Stimulated activated effector memory CD8-positive, alpha-beta T cell treated with anti-CD3 and anti-CD28 coated beads, Interleukin-12 subunit alpha, Interleukin-12 subunit beta, amount 100 ng/mL, for 72 hours (primary cell): ENCODE measurements around the gene C17orf50.

Experiments
- ATAC-seq: fragments of 150-1000 bp; cut with Tn5 transposase; 2 replicates; pipeline ENCODE4 v1.10.0; 2021
- DNase-seq, 2 donors: peaks; one replicate each; pipeline ENCODE4 v3.0.0; 2021 to 2022; ENCODE audit warnings: low spot score in 2 of 2
- H3K27ac Mint-ChIP-seq: one replicate; pipeline ENCODE4 v1.8.0; 2022; ENCODE audit warnings: mild to moderate bottlenecking, mixed read lengths
- H3K36me3 Mint-ChIP-seq: one replicate; pipeline ENCODE4 v1.8.0; 2022; ENCODE audit warnings: mild to moderate bottlenecking, mixed read lengths
- H3K4me1 Mint-ChIP-seq: one replicate; pipeline ENCODE4 v1.8.0; 2022; ENCODE audit warnings: mixed read lengths
- H3K4me3 Mint-ChIP-seq: one replicate; pipeline ENCODE4 v1.8.0; 2022; ENCODE audit warnings: mild to moderate bottlenecking, mixed read lengths
- H3K9me3 Mint-ChIP-seq: one replicate; pipeline ENCODE4 v1.8.0; 2022; ENCODE audit warnings: mixed read lengths

The C17orf50 gene

GRCh38 chr17:35778641-35779196, 18.0 kb downstream of the C17orf50 start:
- Mint-ChIP-seq H3K4me1 (no peaks in the 10 kb centered on the region), H3K4me3 (no peak overlapping the region), H3K36me3 (no peaks in the 10 kb centered on the region), H3K27ac (no peak overlapping the region), H3K9me3 (no peaks in the 10 kb centered on the region)
- no peak for ATAC-seq
- DNase-seq, result no peak

DNA sequence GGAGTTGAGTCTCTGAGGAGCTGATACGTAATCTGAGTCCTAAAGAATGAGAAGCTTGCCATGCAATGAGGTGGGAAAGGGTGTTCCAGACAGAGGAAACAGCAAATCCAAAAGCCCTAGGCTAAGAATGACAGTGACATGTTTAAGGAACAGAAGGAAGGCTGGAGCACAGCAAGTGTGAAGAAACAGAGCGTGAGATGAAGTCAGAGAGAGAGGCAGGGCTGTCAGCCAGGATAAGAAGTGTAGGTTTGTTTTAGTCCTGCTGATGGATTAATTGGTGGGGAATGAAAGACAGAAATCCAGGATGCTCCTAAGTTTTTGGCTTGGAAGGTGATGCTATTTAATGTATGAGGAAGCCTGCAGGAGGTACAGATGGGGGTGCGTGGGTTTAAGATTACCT, 20.3 kb downstream of the C17orf50 start:
- Mint-ChIP-seq H3K4me3 (no peak overlapping the region), H3K27ac (no peak overlapping the region), H3K36me3 (no peaks in the 10 kb centered on the region), H3K4me1 (no peaks in the 10 kb centered on the region), H3K9me3 (no peaks in the 10 kb centered on the region)
- DNase-seq (no peak), ATAC-seq (no peak)

DNA sequence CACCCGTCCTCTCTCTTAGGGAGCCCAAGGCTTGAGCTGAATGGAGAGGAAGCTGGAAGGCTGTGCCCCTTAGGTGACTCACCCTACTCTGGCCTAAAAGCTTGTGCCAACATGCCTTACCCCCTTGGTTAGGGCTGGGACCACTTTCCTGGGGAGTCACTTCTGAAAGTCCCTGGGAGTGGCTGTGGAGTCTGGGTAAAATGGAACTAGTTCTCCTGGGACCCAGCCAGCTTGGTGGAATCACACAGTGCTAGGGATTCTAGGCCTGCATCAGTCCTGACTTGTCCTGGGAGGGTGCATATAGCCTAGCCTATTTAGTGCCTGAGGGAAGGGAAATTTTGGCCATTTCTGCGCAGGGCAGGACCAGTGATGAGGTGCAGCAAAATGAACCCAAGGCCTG, 24.2 kb downstream of the C17orf50 start:
- no peaks in the 10 kb centered on the region for H3K36me3 Mint-ChIP-seq
- no peak overlapping the region for H3K4me3 Mint-ChIP-seq
- DNase-seq (no peak), ATAC-seq (no peak)
- H3K4me1 Mint-ChIP-seq, result no peaks in the 10 kb centered on the region
- H3K9me3 Mint-ChIP-seq, result no peaks in the 10 kb centered on the region
- no peak overlapping the region for H3K27ac Mint-ChIP-seq

GRCh38 chr17:35786941-35787432, 26.3 kb downstream of the C17orf50 start:
- DNase-seq (no peak), ATAC-seq (no peak)
- no peaks in the 10 kb centered on the region for H3K9me3 Mint-ChIP-seq
- no peak overlapping the region for H3K4me3 Mint-ChIP-seq
- no peak overlapping the region for H3K27ac Mint-ChIP-seq
- H3K4me1 Mint-ChIP-seq, result no peaks in the 10 kb centered on the region
- no peaks in the 10 kb centered on the region for H3K36me3 Mint-ChIP-seq

- DNase-seq (no peak), ATAC-seq (peak; percentile 63)
- Mint-ChIP-seq H3K27ac (no peak overlapping the region), H3K4me1 (no peaks in the 10 kb centered on the region), H3K9me3 (no peaks in the 10 kb centered on the region), H3K36me3 (no peaks in the 10 kb centered on the region), H3K4me3 (no peak overlapping the region)
Observed at GRCh38 chr17:35788477-35789368, 28.0 kb downstream of the C17orf50 start.

DNA sequence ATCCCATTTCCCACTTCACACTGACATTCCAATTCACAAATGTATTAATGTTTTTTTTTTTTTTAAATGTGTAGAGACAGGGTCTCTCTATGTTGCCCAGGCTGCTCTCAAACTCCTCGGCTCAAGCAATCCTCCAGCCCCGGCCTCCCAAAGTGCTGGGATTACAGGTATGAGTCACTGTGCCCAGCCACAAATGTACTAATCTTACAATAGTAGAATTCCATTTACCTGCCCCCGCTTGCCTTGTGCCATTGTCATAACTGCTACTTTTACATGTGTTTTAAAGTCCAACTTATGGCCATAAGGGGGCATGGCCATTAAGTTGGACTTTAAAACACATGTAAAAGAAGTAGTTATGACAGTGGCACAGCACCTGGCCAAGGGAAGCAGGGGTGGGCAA, 30.2 kb downstream of the C17orf50 start:
- no peak overlapping the region for H3K4me3 Mint-ChIP-seq
- DNase-seq, result no peak
- H3K27ac Mint-ChIP-seq, result no peak overlapping the region
- no peaks in the 10 kb centered on the region for H3K4me1 Mint-ChIP-seq
- no peak for ATAC-seq
- H3K9me3 Mint-ChIP-seq, result no peaks in the 10 kb centered on the region
- H3K36me3 Mint-ChIP-seq, result no peaks in the 10 kb centered on the region

DNA sequence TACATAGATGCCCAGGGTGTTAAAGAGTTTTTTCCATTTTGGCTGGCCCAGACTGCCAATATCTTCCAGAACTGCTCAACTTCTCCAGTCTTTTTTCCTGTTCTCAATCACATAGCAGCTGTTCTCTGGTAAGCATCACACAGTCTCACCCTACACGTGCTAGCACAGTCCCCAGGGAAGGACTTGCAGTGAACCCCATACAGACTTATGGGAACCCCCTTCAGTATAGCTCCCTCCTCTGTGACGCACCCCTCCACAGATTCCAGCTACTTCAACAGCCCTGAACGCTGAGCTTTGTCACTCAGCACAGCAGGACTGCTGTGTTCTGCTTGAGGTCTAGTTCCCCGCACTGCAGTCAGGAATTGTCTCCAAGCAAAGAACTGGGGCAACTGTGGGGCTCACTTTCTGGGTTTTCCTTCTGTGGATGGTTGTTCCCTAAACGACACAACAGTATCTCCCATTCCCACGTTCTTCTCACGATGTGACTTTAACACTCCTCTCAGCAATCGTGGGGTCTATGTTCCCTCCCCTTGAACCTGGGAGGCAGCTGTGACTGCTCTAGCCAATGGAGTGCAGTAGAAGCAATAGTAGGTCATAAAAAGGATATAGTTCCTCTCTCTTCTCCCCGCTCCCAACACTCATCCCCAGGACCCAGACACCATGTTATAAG, 31.1 kb downstream of the C17orf50 start:
- no peak for DNase-seq
- Mint-ChIP-seq H3K4me3 (no peak overlapping the region), H3K9me3 (no peaks in the 10 kb centered on the region), H3K36me3 (no peaks in the 10 kb centered on the region), H3K4me1 (no peaks in the 10 kb centered on the region), H3K27ac (no peak overlapping the region)
- ATAC-seq, result no peak

DNA sequence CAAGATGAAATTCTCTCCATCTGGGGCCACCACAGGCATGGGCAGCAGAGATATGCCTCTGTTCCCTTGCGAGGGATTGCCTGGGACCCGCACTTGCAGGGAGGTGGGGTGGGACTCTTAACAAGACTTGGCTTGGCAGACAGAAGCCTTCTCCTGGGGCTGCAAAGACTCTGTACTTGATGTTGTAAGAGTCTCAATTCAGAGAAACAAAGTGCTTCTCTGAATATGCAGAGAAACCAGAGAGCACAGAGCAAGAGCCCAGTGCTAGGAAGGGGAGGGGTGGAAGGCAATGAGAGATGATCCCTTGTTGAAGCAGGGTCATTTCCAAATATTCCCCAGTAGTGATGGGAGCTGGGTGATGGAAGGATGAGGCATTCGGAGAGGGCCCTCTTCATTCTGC, 32.6 kb downstream of the C17orf50 start:
- Mint-ChIP-seq H3K4me3 (no peak overlapping the region), H3K27ac (no peak overlapping the region), H3K4me1 (no peaks in the 10 kb centered on the region), H3K9me3 (no peaks in the 10 kb centered on the region), H3K36me3 (no peaks in the 10 kb centered on the region)
- ATAC-seq, result no peak
- DNase-seq, result no peak

- Mint-ChIP-seq H3K27ac (no peak within 1 kb of the TSS), H3K4me1 (no peaks in the 10 kb centered on the region), H3K36me3 (no peaks in the 10 kb centered on the region), H3K4me3 (peak within 1 kb of the TSS; percentile 68), H3K9me3 (no peaks in the 10 kb centered on the region)
- ATAC-seq (peak; percentile 82), DNase-seq (peak; percentile 40 to 65)
Observed at GRCh38 chr17:35795007-35795870, 34.6 kb downstream of the C17orf50 start, which contains the start of gene MMP28. Gene MMP28 (minus strand): TSS chr17:35795641. CDS start chr17:35795377, 264 bp downstream.

- no peak for ATAC-seq
- no peaks in the 10 kb centered on the region for H3K4me1 Mint-ChIP-seq
- H3K9me3 Mint-ChIP-seq, result no peaks in the 10 kb centered on the region
- H3K4me3 Mint-ChIP-seq, result peak overlapping the region; percentile 68
- DNase-seq, result no peak
- H3K27ac Mint-ChIP-seq, result no peak overlapping the region
- no peaks in the 10 kb centered on the region for H3K36me3 Mint-ChIP-seq
Observed at GRCh38 chr17:35795871-35796265, 35.2 kb downstream of the C17orf50 start.

GRCh38 chr17:35796942-35797341, 36.3 kb downstream of the C17orf50 start:
- H3K36me3 Mint-ChIP-seq, result no peaks in the 10 kb centered on the region
- no peak overlapping the region for H3K4me3 Mint-ChIP-seq
- peak in 1 of 2 donors; percentile 37 for DNase-seq
- H3K4me1 Mint-ChIP-seq, result no peaks in the 10 kb centered on the region
- no peak overlapping the region for H3K27ac Mint-ChIP-seq
- H3K9me3 Mint-ChIP-seq, result no peaks in the 10 kb centered on the region
- ATAC-seq, result no peak

DNA sequence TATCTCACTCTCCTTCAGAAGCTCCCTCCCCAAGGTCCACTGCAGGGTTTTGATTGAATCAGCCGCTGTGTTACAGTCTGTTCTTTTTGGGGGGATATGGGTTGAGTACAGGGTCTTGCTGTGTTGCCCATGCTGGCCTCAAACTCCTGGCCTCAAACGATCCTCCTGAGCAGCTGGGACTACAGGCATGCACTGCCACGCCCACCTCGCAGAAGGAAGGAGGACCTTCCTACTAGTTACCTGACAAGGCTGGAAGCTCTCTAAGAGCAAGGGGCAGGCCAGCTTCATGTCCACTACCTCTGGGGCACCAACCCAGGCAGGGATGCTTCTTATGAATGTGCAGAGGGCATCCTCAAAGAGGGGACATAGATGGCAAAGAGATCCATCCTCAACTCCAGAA, 36.7 kb downstream of the C17orf50 start:
- Mint-ChIP-seq H3K27ac (no peak overlapping the region), H3K36me3 (no peaks in the 10 kb centered on the region), H3K4me1 (no peaks in the 10 kb centered on the region), H3K9me3 (no peaks in the 10 kb centered on the region), H3K4me3 (no peak overlapping the region)
- ATAC-seq (no peak), DNase-seq (peak in 1 of 2 donors; percentile 41)

DNA sequence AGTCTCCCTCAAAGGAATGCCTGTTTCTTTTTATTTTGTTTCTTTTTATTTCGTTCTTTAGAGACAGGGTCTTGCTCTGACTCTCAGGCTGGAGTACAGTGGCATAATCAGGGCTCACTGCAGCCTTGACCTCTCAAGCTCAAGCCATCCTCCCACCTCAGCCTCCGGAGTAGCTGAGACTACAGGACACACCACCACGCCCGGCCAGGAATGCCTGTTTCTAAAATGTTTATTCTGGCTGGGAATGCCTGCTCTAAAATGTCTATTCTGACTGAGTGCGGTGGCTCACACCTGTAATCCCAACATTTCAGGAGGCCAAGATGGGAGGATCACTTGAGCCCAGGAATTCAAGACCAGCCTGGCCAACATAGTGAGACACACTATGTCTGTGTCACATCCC, 37.2 kb downstream of the C17orf50 start:
- Mint-ChIP-seq H3K4me1 (no peaks in the 10 kb centered on the region), H3K4me3 (no peak overlapping the region), H3K9me3 (no peaks in the 10 kb centered on the region), H3K27ac (no peak overlapping the region), H3K36me3 (no peaks in the 10 kb centered on the region)
- ATAC-seq, result no peak
- DNase-seq, result peak in 1 of 2 donors; percentile 44

DNA sequence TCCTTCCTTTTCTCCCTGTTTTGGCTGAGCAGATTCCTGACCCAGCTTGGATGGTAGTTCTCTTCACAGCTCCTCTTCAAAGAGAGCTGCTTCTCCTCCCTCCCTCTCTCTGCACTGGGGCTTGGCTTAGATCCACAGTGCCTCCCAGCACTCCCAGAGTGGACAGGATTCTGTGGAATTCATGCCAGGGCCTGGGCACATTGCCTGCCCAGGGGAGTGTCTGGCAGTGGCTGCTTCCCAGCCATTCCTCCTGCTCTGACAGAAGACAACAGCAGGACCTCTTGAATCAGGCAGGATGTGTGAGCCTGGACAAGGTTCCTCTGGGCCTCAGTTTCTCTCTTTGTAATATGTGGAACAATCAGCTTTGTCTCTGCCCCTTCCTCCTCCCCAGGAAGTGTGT, 39.3 kb downstream of the C17orf50 start:
- Mint-ChIP-seq H3K4me1 (peaks cover 10% of the 10 kb centered on the region), H3K9me3 (no peaks in the 10 kb centered on the region), H3K27ac (no peak overlapping the region), H3K4me3 (no peak overlapping the region), H3K36me3 (no peaks in the 10 kb centered on the region)
- DNase-seq, result no peak
- ATAC-seq, result no peak
